ENCODE data around the gene APEX2.

DNA sequence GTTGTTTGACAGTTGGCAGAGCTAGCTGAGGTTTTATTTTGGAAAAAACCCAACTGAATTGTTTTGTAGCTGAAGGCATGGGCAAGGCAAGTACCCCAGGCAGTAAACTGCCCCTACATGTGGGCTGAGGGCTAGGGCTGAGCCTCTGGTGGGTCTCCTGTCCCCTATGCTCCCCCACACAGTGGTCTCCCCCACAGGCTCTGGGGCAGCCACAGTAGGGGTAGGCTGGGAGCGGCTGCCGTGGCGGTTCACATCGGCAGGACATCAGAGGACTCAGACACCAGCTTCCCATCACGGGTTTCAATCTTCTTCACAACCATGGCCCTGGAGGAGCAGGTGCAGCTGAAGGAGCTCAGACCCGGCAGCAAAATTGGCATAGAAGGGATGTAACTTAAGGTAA lies 41.4 kb downstream of the APEX2 start:
- no peak for TF ChIP-seq SIN3A (IDR thresholded peaks at IDR 0.05; ENCODE audit: borderline replicate concordance, insufficient read depth, low read length)
- TF ChIP-seq, protein P1, sequence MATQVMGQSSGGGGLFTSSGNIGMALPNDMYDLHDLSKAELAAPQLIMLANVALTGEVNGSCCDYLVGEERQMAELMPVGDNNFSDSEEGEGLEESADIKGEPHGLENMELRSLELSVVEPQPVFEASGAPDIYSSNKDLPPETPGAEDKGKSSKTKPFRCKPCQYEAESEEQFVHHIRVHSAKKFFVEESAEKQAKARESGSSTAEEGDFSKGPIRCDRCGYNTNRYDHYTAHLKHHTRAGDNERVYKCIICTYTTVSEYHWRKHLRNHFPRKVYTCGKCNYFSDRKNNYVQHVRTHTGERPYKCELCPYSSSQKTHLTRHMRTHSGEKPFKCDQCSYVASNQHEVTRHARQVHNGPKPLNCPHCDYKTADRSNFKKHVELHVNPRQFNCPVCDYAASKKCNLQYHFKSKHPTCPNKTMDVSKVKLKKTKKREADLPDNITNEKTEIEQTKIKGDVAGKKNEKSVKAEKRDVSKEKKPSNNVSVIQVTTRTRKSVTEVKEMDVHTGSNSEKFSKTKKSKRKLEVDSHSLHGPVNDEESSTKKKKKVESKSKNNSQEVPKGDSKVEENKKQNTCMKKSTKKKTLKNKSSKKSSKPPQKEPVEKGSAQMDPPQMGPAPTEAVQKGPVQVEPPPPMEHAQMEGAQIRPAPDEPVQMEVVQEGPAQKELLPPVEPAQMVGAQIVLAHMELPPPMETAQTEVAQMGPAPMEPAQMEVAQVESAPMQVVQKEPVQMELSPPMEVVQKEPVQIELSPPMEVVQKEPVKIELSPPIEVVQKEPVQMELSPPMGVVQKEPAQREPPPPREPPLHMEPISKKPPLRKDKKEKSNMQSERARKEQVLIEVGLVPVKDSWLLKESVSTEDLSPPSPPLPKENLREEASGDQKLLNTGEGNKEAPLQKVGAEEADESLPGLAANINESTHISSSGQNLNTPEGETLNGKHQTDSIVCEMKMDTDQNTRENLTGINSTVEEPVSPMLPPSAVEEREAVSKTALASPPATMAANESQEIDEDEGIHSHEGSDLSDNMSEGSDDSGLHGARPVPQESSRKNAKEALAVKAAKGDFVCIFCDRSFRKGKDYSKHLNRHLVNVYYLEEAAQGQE (IDR thresholded peaks at IDR 0.05; ENCODE audit: insufficient read depth in 1 of 2, low read depth in 2 of 2, low read length in 2 of 2): no peak

All from PFSK-1 (cell line).